Tibial nerve (tissue), 4 donors: ENCODE data around the gene BANK1. TPM values are rescaled to one million over a fixed set of nuclear protein-coding genes. Genes with fewer than 3 reads are reported as not detected.

Experiments
- DNase-seq, 2 donors: peaks; one replicate each; pipeline ENCODE4 v3.0.0-alpha.2; 2019; ENCODE audit warnings: low spot score in 2 of 2
- H3K27ac ChIP-seq, 4 donors: fragments of 200-600 bp; sonication (generic) in 3 of 4; one replicate each; pipeline ENCODE4 v1.5.1; 2017 to 2019; ENCODE audit warnings: mild to moderate bottlenecking in 1 of 4
- H3K27me3 ChIP-seq, 2 donors: fragments of 200-600 bp; sonication (generic) in 1 of 2; one replicate each; pipeline versions ENCODE4 v1.5.1 to v1.6.0; 2017 to 2019
- H3K36me3 ChIP-seq, 3 donors: fragments of 200-600 bp; sonication (generic); one replicate each; pipeline ENCODE4 v1.5.1; 2018 to 2019
- H3K4me1 ChIP-seq, 4 donors: fragments of 200-600 bp; sonication (generic) in 3 of 4; one replicate each; pipeline ENCODE4 v1.5.1; 2017 to 2019
- H3K4me3 ChIP-seq, 4 donors: fragments of 200-600 bp; sonication (generic) in 3 of 4; one replicate each; pipeline ENCODE4 v1.5.1; 2017 to 2019; ENCODE audit warnings: mild to moderate bottlenecking in 1 of 4, moderate library complexity in 1 of 4
- H3K9me3 ChIP-seq, 4 donors: fragments of 200-600 bp; sonication (generic) in 3 of 4; one replicate each; pipeline ENCODE4 v1.5.1; 2017 to 2019
- CTCF ChIP-seq, 5 experiments: fragments of 200-600 bp in 3 of 5; fragments of 450-650 bp in 2 of 5; sonication (generic) in 3 of 5; IDR thresholded peaks; one replicate each; pipeline ENCODE4 v1.5.1; 2016 to 2019; ENCODE audit warnings: antibody characterized with exemption in 5 of 5, mild to moderate bottlenecking in 3 of 5, moderate library complexity in 2 of 5
- EP300 ChIP-seq, 2 donors: sonication (generic); formaldehyde crosslinking; IDR thresholded peaks; one replicate each; pipeline ENCODE4 v1.6.1; 2017; ENCODE audit warnings: antibody characterized with exemption in 2 of 2, mild to moderate bottlenecking in 1 of 2
- POLR2A ChIP-seq, 2 donors: fragments of 450-650 bp; IDR thresholded peaks; one replicate each; pipeline ENCODE4 v1.6.1; 2017; ENCODE audit warnings: antibody characterized with exemption in 2 of 2, mild to moderate bottlenecking in 2 of 2, moderate library complexity in 2 of 2
- WGBS, 2 donors: methylation state at CpG; one replicate each; pipeline ENCODE4 v1.1.5; 2018; 5-methylcytosine and 5-hydroxymethylcytosine counted together
- total RNA-seq, 4 donors: library from RNA; depleted of rRNA; stranded (reverse); fragments of >200 nt; gene quantifications; one replicate each; pipeline ENCODE4 v1.1.0, GENCODE V29; 2016

BANK1 gene
- total RNA-seq, 4 donors from 2014 or later = 3.5 to 6.3 (median 5.1) TPM

GRCh38 chr4:101941816-101942358 lies 151.4 kb downstream of the BANK1 start:
- DNase-seq = no peak
- no peaks in the 10 kb centered on the region for H3K9me3 ChIP-seq
- no peaks in the 10 kb centered on the region for H3K4me1 ChIP-seq
- H3K4me3 ChIP-seq = no peak overlapping the region
- no peaks in the 10 kb centered on the region for H3K36me3 ChIP-seq
- WGBS, 2 donors = 54 to 55% methylated on average over 1 of the region's 1 CpG
- no peak overlapping the region for H3K27ac ChIP-seq
- H3K27me3 ChIP-seq = no peaks in the 10 kb centered on the region
- TF ChIP-seq POLR2A (IDR thresholded peaks at IDR 0.05) (no peak), CTCF (IDR thresholded peaks at IDR 0.05) (no peak), EP300 (IDR thresholded peaks at IDR 0.05) (no peak)

GRCh38 chr4:101942891-101943290 lies 152.4 kb downstream of the BANK1 start:
- Histone ChIP-seq H3K4me1 (no peaks in the 10 kb centered on the region), H3K27me3 (no peaks in the 10 kb centered on the region), H3K9me3 (no peaks in the 10 kb centered on the region), H3K27ac (no peak overlapping the region), H3K4me3 (no peak overlapping the region), H3K36me3 (no peaks in the 10 kb centered on the region)
- no peak for TF ChIP-seq CTCF (IDR thresholded peaks at IDR 0.05)
- no peak for TF ChIP-seq EP300 (IDR thresholded peaks at IDR 0.05)
- TF ChIP-seq POLR2A (IDR thresholded peaks at IDR 0.05) = no peak
- no peak for DNase-seq

GRCh38 chr4:101944649-101945048 lies 154.1 kb downstream of the BANK1 start:
- WGBS, 2 donors = 71 to 75% methylated on average over 1 of the region's 1 CpG
- no peak for DNase-seq
- TF ChIP-seq EP300 (IDR thresholded peaks at IDR 0.05) (no peak), POLR2A (IDR thresholded peaks at IDR 0.05) (no peak), CTCF (IDR thresholded peaks at IDR 0.05) (no peak)

GRCh38 chr4:101948055-101948454 lies 157.5 kb downstream of the BANK1 start:
- H3K27me3 ChIP-seq = no peaks in the 10 kb centered on the region
- DNase-seq = no peak
- no peaks in the 10 kb centered on the region for H3K4me1 ChIP-seq
- no peaks in the 10 kb centered on the region for H3K36me3 ChIP-seq
- TF ChIP-seq POLR2A (IDR thresholded peaks at IDR 0.05) = no peak
- no peak for TF ChIP-seq EP300 (IDR thresholded peaks at IDR 0.05)
- no peak for TF ChIP-seq CTCF (IDR thresholded peaks at IDR 0.05)
- no peak overlapping the region for H3K27ac ChIP-seq
- H3K9me3 ChIP-seq = no peaks in the 10 kb centered on the region
- no peak overlapping the region for H3K4me3 ChIP-seq

More at GRCh38 chr4:101944649-101945048, 154.1 kb downstream of the BANK1 start:
- no peaks in the 10 kb centered on the region for H3K36me3 ChIP-seq
- H3K27me3 ChIP-seq = no peaks in the 10 kb centered on the region
- H3K27ac ChIP-seq = no peak overlapping the region
- H3K4me1 ChIP-seq = no peaks in the 10 kb centered on the region
- H3K9me3 ChIP-seq = no peaks in the 10 kb centered on the region
- H3K4me3 ChIP-seq = no peak overlapping the region

- 90 to 91% methylated on average over 2 of the region's 2 CpGs for WGBS, 2 donors
- DNase-seq = no peak
- H3K27ac ChIP-seq = no peak overlapping the region
- no peaks in the 10 kb centered on the region for H3K36me3 ChIP-seq
- H3K9me3 ChIP-seq = no peaks in the 10 kb centered on the region
- no peak overlapping the region for H3K4me3 ChIP-seq
- no peaks in the 10 kb centered on the region for H3K27me3 ChIP-seq
- no peak for TF ChIP-seq EP300 (IDR thresholded peaks at IDR 0.05)
- TF ChIP-seq CTCF (IDR thresholded peaks at IDR 0.05) = no peak
- no peak for TF ChIP-seq POLR2A (IDR thresholded peaks at IDR 0.05)
- H3K4me1 ChIP-seq = peaks cover 0 to 5% (median 0%) of the 10 kb centered on the region in 4 donors
Measured at GRCh38 chr4:101948951-101949350, 158.4 kb downstream of the BANK1 start.
